T-helper 1 cell treated with Interleukin-12 subunit alpha and Interleukin-12 subunit beta and Interleukin-4 antibody, amounts not matched to agents 30 ng/mL and 1 ng/mL, for 36 hours (primary cell): ENCODE results near the gene TRIP12. TPM values are rescaled to one million over a fixed set of nuclear protein-coding genes. Genes with fewer than 3 reads are reported as not detected.
"Not testable (repeated sequence)": the region's sequence is repeated elsewhere in the genome, so short reads cannot be mapped to it uniquely, and the experiment has no call there.

Source experiments
- intact Hi-C: fragments of 100-400 bp; cut with micrococcal nuclease; formaldehyde crosslinking; loops from one replicate; pipeline ENCODE4 v1.15.1; 2024
- total RNA-seq: library from RNA; stranded (reverse); gene quantifications from 2 replicates; pipeline ENCODE4 v1.2.3, GENCODE V29; 2022

TRIP12 gene
- total RNA-seq, 1 donor from 2014 or later = 275 TPM

DNA sequence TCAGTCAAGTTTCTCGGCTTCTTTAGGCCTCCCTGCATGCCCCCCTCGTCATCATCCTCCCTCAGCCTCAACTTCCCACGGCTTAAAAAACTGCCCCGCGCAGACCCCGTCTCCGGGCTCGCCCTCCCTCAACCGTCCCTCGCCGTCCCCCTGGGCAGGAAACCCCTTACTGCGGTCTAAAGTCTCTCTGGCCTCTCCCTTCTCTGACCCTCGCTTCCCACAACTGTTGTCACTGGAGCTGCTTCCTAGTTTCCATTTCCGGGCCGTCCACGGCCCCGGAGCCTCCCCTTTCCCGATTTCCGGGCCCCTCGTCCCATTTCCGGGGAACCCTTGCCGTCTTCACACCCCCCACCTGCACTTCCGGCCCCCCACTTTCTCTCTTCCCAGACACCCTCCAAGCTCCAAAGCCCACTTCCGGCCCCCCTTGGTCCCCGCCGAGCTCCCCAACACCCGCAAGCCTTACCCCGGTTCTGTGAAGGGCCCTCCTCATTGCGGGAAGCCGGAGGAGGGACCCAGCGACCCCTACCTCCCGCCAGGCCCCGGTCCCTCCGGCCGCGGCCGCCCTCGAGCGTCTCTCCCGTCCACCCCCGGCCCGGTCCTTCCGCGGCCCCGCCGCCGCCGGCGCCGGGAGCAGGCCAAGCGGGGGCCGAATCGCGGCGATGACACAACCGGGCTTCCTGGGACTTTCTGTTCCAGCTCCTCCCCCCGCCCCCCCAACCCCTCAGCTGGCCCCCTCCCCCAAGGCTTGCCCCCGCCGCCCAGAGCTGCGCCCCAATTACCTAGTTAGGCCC lies 513 bp downstream of the TRIP12 start:
- intact Hi-C loops = loop anchor here (1.0 to 10.0 kb wide), 9 partner anchors 69 to 1864 kb away; partner anchors contain the start of genes COPS7B, PDE6D and SP100

DNA sequence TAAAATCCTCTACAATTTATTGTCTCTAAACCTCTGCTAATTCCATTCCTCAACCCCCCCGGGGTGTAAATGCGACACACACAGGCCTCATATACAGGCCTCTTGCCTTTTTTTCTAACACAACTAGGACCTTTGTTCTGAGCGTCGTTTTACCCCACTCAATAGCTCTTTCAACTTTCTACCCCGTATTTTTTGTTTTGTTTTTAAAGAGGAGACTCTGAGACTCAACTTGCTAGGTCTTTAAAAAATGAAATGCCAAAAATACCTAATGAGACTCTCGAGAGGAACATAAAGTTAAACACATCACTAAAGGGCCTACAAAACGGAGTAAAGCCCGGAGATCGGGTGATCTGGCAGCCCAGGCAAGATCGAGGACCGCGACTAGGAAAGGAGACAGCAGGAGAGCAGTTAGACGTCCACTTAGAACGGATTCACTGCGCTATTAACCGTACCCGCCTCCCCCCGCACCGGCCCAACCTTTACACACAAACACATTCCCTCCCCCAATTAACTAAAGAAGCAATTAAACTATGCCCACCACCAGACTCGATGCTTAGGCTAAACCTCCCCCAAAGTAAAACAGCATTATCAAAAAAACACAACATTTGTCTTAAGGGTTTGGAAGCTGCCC lies 1.7 kb downstream of the TRIP12 start:
- intact Hi-C loops = loop anchor here (1.0 to 10.0 kb wide), 9 partner anchors 9 to 1865 kb away; partner anchors contain the start of genes COPS7B, PDE6D and SP100

DNA sequence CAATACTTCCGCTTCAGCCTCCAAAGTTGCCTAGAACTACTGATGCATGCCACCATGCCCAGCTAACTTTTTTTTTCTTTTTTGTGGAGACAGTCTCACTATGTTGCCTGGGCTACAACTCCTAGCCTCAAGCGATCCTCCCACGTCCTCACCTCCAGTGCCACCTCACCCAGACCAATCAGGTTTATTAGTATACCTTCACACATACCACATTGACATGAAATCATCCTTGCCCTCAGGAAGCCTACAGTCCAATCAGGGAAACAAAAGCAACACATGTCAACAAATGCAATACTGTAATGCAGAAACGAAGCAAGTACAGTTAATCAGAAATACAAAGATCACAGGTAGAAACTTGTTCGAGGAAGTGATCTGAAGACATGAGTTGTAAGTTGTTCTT lies 4.0 kb downstream of the TRIP12 start:
- intact Hi-C loops = no loop called here

DNA sequence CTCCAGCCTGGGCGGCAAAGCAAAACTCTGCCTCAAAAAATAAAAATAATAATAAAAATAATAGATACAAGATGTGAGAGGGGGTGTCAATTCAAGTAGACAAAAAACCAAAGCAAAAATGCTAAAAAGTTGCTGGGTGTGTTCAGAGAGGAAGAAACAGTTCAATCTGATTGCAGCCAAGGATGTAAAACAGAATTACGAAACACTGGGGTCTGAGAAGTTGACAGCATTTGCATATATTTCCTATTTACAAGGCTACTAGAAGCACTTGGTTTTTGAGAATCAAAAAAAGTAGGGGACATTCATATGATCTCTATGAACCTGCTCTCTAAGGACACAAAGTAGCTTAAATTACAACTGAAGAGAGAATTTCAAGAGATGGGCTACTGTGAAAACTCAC lies 7.6 kb downstream of the TRIP12 start:
- intact Hi-C loops = no loop called here

DNA sequence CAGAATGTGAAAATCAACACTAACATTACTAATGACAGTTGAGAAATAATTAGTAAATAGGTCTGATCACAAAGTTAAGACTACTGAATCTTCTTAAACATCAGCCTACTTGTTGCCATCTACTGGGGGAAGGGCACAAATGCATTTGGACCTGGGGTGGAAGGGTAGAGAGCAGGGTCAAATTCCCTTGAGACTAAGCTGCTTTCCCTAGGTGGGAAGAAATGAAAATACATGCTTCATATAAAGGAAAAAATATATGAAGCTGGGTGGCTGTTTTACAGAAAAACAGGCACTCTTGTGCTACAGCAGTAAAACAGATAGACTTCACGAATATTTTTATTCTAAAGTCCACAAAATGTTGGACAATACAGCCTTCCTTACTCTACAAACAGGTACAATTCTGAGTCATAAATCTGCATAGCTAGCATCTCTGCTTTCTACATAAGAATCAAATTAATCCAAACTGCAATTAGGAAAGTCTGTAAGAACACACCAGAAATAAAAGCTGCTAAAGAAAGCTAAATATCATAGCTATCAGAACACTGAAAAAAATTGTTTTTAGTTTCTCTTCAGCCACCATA lies 10.9 kb downstream of the TRIP12 start:
- intact Hi-C loops = loop anchor here (1.0 kb wide), 4 partner anchors 9 to 131 kb away; no protein-coding TSS in a partner anchor

DNA sequence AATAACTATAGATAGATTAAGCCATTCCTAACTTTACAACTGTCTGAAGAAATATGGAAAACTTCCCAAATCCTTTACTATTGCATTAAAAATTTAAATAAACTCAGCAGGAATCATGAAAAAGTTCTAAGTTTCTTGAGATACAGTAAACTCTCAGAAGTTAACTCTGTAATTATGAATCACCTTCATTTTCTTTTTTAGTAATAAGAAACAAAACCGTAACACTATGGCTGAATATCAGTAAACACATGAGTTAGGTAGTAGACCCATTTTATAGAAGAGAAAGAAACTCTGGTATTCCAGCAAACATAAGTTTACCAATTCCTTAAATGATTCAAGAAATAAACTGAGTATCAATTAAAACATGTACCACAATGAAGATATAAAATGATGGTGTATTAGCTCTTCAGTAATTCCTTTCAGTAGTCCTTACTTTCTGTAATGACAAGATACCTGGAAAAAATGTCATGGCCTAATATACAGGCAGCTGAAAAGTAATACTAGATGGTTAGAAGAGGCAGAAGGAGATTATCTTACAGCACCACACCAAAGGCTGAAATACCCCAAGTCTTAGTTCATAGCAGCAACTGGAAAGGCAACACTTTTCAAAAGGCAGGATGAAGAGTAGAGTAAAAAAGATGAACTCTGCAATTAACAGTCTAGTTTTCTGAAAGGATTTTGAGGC lies 11.5 kb downstream of the TRIP12 start:
- intact Hi-C loops = loop anchor here (1.0 kb wide), 3 partner anchors 11 to 130 kb away; no protein-coding TSS in a partner anchor

DNA sequence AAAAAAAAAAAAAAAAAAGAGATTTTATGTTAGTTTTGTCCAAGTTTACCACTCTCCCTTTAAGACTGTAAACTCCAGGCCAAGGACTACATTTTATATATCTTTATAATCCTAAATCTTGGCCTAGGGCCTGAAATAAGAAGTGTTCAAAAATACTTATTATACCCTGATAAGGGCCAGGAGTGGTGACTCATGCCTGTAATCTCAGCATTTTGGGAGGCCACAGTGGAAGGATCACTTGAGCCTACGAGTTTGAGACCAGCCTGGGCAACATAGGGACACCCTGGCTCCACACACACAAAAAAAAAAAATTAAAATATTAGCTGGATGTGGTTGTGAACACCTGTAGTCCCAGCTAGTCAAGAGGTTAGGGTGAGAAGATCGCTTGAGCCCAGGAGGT lies 12.7 kb downstream of the TRIP12 start:
- intact Hi-C loops = no loop called here

DNA sequence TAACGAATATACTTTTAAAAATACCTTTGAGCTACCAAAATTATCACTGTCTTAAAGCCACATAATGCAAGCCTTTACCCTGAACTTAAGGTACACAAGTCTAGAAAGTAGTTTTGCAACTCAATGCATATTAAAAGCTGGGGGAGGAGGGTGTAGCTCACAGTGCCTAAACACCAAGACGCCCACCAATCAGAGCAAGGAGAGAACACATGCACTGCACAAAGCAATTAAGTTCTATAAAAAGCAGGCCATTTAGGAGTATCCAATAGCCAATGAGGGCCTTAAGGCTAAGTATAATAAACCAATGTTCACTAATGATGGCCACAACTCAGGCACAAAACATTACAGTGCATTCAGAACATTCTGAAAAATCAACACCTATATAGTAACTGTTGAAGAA lies 16.2 kb downstream of the TRIP12 start:
- intact Hi-C loops = no loop called here

DNA sequence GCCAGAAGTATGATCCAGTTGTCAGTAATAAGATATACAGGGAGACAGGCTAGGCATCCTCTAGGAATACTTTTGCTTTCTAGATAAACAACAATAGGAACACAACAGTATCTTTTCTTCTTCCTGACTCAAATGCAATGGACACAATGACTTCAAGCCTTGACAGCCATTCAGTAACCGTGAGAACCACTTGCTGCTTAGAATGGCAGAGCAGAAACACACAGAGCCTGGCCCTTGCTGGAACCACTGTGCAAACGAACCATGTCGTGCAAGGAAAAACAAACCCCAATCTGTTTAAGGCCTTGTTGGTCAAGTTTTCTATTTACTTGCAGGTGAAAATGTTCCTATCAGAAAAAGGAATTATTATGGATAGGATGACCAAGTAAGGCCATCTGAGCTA lies 18.8 kb downstream of the TRIP12 start:
- intact Hi-C loops = no loop called here

DNA sequence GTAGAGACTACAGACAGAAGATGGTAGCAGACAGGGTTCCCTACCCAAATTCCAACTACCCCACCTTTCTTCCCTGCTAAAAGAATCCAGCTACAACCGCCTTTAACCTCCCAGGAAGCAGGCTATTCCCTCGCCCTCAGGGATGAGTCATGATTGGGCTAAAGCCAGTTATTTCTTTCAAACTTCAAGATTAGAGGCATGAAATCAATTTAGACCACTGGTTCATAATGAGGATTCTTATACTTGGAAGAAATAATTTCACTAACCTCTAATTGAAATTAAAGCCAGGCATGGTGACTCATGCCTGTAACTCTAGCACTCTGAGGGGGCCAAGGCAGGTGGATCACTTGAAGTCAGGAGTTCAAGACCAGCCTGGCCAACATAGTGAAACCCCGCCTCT lies 20.0 kb downstream of the TRIP12 start:
- intact Hi-C loops = no loop called here

DNA sequence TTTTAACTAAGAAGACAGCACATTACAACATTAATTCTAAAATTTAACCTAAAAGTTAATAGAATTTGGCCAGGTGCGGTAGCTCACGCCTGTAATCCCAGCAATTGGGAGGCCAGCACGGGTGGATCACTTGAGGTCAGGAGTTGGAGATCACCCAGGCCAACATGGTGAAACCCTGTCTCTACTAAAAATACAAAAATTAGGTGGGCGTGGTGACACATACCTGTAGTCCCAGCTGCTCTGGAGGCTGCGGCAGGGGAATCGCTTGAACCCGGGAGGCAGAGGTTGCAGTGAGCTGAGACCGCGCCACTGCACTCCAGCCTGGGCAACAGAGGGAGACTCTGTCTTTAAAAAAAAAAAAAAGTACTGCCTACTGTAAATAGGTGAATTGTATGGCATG lies 21.3 kb downstream of the TRIP12 start:
- intact Hi-C loops = not testable (repeated sequence)

DNA sequence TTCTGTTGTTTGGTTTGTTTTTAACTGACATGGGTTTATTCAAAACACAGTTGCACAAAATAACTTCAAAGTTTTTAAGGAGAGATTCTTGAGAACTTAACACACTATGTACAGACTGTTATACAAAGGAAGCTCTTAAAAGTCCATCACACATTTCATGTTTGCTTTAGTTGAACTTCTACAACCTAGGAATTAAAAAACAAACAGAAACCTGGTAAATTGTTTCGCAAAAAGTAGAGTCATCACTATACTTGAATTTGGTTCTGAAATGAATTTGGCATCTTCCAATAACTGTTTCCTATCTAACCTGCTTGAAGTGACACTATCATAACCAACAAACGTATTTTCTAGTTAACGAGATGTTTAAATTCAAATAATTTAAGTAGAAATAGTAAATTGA lies 21.8 kb downstream of the TRIP12 start:
- intact Hi-C loops = no loop called here

DNA sequence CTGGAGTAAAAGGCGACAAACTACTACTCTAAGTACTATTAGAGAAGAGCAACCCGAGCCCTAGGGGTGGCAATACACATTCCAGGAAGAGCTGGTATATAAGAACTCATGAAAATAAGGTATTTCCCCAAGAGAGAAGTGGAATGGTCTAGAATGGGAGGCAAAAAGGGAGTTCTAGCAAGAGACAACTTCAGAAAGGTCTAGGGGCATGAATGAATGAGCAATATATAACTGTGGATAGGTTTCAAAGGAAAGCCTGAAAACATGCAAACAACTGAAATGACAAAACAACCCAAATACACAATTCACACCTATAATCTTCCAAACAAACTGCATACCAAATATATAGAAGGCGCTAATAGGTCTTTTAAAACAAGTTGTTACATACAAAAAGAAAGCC lies 22.2 kb downstream of the TRIP12 start:
- intact Hi-C loops = loop anchor here (1.0 kb wide), 1 partner anchor 11 kb away; no protein-coding TSS in a partner anchor

DNA sequence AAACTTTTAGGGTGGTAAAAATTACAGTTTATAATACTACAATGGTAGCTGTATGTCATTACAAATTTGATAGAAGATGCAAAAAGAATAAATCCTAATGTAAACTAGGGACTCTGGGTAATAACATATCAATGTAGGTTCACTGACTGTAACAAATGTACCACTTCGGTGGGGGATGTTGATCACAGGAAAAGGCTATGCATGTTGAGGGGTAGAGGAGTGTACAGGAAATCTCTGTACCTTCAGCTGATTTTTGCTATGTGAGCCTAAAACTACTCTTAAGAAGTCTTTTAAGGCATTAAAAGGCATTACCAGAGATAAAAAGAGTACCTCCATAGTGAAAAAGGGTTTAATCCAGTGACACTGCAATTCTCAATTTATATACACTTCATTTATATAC lies 25.0 kb downstream of the TRIP12 start:
- intact Hi-C loops = no loop called here

DNA sequence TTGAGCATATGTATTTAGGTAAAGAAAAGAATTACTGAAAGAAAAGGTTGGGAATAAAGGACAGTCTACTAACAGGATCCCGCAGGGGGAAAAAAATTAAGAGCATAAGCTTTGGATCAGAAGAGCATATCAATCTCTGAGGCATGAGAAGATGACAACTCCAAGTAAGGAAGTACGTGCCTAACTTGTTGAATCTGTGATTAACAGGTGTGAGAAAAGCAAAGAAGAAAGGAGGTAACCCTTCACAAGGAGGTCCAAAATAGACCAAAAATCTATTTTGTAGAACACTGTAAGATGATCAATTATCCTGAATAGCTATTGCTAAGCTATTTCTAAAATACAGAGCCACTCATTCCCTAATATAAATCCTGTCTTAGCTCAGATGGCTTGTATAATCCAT lies 32.8 kb downstream of the TRIP12 start:
- intact Hi-C loops = no loop called here

DNA sequence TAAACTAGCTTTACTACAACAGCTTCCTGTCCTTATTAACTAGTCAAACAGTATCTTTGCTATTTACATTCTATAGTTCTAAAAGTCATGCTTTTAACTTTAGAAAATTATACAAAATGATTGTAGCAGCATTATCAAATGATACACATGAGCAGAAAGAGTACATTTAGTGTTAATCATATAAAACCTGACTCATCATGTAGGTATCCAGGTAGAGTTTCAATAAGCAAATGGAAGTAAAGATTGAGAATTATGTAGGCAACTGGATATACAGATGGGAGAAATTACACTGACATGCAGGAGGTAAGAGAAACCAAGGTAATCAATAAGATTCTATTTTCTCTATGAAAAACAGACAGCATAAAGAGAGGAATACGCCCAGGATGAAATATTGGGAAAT lies 33.8 kb downstream of the TRIP12 start:
- intact Hi-C loops = no loop called here

DNA sequence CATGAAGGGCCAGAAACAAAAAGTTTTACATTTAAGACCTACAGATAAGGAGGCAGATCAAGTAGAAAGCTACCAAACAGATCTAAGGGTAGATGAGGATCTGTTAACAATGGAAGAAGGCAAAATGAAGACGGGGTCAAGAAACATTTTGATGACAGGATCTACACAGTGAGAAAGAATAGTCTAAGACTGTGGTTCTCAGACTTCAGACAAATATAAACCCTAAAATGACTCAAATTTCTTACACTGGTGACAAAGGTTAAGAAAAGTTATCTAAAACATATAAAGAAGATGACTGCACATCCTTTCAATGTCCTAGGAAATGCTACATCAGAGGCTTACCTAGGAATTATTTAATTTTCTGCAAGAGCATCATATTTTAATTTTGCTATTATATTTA lies 34.4 kb downstream of the TRIP12 start:
- intact Hi-C loops = no loop called here

DNA sequence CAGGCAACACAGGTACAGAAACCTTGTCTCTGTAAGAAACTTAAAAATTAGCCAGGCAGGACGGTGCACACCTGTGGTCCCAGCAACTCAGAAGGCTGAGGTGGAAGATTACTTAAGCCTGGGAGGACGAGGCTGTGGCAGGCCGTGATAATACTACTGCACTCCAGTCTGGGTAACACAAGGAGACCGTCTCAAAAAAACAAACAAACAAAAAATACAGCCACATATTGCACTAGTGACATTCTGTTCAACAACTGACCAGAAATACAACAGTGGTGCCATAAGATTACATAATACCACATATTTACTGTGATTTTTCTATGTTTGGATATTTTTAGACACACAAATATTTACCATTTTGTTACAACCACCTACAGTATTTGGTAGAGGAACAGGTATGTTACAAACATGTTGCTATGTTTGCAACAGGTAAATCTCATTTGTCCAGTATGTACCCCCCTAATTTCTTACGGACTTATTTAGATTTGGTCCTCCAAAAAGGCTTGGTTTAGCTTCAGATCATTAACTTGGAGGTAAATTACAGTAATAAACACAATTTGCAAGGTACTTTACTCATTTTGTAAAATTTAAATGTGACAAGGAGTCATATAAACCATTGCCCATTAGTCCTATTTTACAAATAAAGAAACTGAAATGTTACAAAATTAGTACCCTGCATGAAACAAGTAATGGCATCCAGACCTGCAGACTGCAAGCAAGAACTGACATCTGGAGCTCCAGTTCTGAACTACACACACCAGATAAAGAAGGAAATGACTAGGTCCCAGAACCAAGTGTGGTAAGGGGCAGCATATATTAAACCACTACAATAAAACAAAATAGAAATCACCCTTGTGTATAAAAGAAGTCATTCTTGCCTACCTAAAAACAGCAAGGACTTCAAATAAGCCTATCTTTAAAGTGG lies 36.8 kb downstream of the TRIP12 start:
- intact Hi-C loops = no loop called here

DNA sequence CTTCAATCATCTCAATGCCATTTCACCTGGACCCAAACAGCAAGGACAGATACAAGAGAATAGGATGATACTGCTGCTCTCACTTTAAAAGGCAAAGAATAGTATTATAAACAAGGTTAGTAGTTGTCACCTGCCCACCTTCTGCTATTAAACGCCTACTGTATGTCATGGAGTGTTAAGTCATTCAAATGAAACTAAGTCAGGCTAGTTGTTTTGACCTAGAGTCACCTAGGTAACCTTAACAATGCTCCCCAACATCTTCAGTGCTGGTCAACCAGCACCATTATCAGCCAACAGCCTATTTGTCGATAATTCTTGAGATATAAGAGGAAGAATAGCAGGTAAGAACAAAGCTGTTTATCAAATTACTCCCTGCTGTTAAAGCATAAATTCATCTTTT lies 39.2 kb downstream of the TRIP12 start:
- intact Hi-C loops = no loop called here

DNA sequence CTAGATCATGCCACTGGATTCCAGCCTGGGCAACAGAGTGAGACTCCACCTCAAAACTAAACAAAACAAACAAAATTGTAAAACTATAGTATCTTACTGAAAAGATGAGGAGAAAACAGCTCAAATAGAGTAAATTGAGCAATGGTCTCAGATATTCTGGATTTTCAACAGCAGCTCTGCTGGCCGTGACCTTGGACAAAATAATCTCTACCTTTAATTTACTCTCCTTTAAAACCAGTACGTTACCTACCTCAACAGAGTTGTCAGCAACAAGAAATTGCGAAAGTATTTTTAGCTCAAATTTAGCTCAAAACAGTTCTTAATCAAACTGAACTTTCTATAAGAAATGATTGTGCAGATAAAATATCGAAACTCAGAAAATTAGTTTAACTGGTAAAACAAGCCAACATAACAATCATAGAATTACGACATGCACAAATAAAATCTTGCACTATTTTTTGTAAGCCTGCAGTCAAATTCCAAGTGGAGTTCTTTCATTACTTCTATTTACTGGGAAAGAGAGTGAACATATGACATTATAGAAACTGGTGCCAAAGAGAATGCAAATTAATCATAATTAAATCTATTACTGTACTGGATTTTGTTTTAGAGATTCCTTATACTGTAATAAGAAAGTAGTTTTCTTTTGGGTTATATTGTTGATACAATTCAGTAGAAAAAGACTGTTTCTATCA lies 40.8 kb downstream of the TRIP12 start:
- intact Hi-C loops = no loop called here
